ENCODE measurements around the gene ABCA2. TPM values are rescaled to one million over a fixed set of nuclear protein-coding genes. Genes with fewer than 3 reads are reported as not detected.

ABCA2 gene, protein sequence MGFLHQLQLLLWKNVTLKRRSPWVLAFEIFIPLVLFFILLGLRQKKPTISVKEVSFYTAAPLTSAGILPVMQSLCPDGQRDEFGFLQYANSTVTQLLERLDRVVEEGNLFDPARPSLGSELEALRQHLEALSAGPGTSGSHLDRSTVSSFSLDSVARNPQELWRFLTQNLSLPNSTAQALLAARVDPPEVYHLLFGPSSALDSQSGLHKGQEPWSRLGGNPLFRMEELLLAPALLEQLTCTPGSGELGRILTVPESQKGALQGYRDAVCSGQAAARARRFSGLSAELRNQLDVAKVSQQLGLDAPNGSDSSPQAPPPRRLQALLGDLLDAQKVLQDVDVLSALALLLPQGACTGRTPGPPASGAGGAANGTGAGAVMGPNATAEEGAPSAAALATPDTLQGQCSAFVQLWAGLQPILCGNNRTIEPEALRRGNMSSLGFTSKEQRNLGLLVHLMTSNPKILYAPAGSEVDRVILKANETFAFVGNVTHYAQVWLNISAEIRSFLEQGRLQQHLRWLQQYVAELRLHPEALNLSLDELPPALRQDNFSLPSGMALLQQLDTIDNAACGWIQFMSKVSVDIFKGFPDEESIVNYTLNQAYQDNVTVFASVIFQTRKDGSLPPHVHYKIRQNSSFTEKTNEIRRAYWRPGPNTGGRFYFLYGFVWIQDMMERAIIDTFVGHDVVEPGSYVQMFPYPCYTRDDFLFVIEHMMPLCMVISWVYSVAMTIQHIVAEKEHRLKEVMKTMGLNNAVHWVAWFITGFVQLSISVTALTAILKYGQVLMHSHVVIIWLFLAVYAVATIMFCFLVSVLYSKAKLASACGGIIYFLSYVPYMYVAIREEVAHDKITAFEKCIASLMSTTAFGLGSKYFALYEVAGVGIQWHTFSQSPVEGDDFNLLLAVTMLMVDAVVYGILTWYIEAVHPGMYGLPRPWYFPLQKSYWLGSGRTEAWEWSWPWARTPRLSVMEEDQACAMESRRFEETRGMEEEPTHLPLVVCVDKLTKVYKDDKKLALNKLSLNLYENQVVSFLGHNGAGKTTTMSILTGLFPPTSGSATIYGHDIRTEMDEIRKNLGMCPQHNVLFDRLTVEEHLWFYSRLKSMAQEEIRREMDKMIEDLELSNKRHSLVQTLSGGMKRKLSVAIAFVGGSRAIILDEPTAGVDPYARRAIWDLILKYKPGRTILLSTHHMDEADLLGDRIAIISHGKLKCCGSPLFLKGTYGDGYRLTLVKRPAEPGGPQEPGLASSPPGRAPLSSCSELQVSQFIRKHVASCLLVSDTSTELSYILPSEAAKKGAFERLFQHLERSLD (N-terminal part only)
- total RNA-seq = 10 to 100 TPM; 18.2 to 27.6 (median 23.7) TPM

DNA sequence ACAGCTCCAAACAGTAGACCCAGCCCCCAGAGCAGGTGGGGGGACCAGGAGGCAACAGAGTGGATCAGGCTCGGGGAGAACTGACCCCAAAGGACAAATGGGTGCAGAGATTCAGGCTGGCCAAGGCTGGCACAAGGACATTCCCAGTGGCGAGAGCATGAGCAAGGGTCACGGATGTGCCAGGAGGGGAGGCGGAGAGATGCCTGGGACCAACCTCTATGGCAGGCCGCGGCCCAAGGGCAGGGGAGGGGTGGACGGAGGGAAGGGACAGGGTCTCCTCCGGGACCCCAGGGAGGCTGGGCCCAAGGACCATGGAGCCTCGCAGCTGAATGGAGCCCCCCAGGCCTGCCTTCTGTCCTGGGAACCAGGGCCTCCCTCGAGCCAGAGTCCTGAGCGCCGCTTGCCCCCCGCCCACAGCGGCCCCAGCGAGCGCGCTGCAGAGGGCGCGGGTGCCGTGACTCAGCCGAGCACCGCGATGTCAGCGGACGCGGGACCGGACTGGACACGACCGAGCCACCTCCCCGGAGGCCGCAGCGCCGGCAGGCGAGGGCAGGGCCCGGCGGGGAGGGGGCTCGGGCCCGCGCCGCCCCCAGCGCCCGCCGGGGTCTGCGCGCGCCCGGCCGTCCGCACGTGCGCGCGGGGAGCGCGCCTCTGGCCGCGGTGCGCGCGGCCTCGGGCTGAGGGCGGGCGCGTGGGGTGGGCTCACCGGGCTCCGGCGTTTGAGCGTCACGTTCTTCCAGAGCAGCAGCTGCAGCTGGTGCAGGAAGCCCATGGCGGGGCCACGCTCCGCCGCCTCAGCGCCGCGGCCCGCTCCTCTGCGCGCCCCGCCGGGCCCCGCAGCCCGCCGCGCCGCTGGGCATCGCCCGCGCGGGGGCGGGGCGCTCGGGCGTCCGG lies at the start of gene ABCA2:
Gene ABCA2, minus strand, starts transcription at position 869 of the 894 bp plus-strand sequence. Its CDS starts 97 bp downstream, at position 772.
- intact Hi-C loops (cut with DNase I; ENCODE audit: low total_unique reads) = no loop called here
- DNase-seq (ENCODE audit: low spot score in 2 of 2) = no peak
- WGBS, 2 donors = 15 to 40% methylated on average over 9 to 20 of the region's 95 CpGs
- H3K4me3 ChIP-seq (ENCODE audit: low read depth, poor library complexity, severe bottlenecking) = peak within 1 kb of the TSS; percentile 25
- no peak for TF ChIP-seq POLR2A (IDR thresholded peaks at IDR 0.05)
- TF ChIP-seq, protein P1, sequence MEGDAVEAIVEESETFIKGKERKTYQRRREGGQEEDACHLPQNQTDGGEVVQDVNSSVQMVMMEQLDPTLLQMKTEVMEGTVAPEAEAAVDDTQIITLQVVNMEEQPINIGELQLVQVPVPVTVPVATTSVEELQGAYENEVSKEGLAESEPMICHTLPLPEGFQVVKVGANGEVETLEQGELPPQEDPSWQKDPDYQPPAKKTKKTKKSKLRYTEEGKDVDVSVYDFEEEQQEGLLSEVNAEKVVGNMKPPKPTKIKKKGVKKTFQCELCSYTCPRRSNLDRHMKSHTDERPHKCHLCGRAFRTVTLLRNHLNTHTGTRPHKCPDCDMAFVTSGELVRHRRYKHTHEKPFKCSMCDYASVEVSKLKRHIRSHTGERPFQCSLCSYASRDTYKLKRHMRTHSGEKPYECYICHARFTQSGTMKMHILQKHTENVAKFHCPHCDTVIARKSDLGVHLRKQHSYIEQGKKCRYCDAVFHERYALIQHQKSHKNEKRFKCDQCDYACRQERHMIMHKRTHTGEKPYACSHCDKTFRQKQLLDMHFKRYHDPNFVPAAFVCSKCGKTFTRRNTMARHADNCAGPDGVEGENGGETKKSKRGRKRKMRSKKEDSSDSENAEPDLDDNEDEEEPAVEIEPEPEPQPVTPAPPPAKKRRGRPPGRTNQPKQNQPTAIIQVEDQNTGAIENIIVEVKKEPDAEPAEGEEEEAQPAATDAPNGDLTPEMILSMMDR (IDR thresholded peaks at IDR 0.05) = no peak

DNA sequence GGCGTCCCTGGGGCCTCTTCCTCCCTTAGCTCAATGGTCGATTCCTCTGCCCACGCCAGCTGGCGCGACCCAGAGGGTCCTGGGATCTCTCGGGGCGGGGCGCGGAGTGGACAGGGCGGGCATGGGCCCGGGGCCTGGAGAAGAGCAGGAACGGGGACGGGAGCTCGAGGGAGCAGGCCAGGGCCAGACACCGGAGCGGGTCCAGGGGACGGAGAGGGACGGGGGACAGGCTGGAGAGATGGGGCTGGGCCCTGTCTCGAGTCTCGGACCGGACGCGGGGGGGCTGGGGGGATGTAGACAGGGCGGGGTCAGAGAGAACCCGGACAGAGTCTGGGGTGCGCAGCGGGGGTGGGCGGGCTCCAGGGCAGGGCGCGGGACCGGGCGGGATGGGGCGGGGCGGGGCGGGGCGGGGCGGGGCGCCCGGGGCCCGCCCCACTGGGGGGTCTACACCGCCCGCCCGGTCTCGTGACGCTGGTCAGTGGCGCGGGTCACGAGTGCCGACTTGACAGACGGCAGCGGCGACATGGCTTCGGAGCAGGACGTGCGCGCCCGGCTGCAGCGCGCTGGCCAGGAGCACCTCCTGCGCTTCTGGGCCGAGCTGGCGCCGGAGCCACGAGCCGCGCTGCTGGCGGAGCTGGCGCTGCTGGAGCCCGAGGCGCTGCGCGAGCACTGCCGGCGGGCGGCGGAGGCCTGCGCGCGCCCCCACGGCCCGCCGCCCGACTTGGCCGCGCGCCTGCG lies 49.1 kb upstream of the ABCA2 start, which contains the start of gene UAP1L1:
Gene UAP1L1, plus strand, starts transcription at position 508 of the 738 bp plus-strand sequence. Its CDS starts 16 bp downstream, at position 524.
- H3K4me3 ChIP-seq (ENCODE audit: low read depth, poor library complexity, severe bottlenecking) = peak within 1 kb of the TSS; percentile 66
- WGBS, 2 donors = 13 to 26% methylated on average over 10 to 19 of the region's 87 CpGs
- intact Hi-C loops (cut with DNase I; ENCODE audit: low total_unique reads) = no loop called here
- peak; percentile 73 to 95 for DNase-seq (ENCODE audit: low spot score in 2 of 2)
- TF ChIP-seq, protein P1 (IDR thresholded peaks at IDR 0.05) = no peak
- TF ChIP-seq POLR2A (IDR thresholded peaks at IDR 0.05) = no peak

DNA sequence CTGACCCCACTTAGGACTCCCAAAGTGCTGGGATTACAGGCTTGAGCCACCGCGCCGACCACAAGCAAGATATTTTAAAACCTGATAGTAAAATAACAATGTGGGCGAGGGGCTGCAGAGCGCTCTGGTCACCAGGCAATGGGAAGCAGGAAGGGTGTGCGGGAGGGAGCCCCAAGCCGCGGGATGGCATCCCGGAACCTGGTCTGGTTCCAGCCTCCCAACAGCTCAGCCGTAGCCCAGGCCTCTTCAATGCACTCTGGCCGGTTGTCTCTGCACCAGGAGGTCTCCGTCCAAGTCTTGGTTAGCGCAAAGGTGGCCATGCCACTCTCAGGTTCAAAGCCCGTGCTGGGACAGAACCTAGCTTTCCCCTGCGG lies 48.6 kb upstream of the ABCA2 start:
- 73 to 80% methylated on average over 15 of the region's 15 CpGs for WGBS, 2 donors
- DNase-seq (ENCODE audit: low spot score in 2 of 2) = no peak
- intact Hi-C loops (cut with DNase I; ENCODE audit: low total_unique reads) = no loop called here

DNA sequence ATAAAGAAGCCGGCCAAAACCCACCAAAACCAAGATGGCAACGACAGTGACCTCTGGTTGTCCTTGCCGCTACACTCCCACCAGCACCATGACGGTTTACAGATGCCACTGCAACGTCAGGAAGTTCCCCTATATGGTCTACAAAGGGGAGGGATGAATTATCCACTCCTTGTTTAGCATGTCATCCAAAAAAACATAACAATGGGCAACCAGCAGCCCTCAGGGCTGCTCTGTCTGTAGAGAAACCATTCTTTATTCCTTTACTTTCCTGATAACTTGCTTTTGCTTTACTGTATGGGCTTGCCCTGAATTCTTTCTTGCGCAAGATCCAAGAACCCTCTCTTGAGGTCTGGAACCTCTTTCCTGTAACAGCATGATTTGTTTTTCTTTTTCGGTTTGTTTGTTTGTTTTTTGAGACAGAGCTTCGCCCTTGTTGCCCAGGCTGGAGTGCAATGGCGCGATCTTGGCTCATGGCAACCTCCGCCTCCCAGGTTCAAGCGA lies 47.3 kb upstream of the ABCA2 start:
- DNase-seq (ENCODE audit: low spot score in 2 of 2) = no peak
- intact Hi-C loops (cut with DNase I; ENCODE audit: low total_unique reads) = no loop called here
- TF ChIP-seq, protein P1 (IDR thresholded peaks at IDR 0.05) = no peak
- TF ChIP-seq POLR2A (IDR thresholded peaks at IDR 0.05) = no peak
- WGBS, 2 donors = 75 to 77% methylated on average over 12 of the region's 12 CpGs
- no peak overlapping the region for H3K4me3 ChIP-seq (ENCODE audit: low read depth, poor library complexity, severe bottlenecking)

More for the DNA sequence above, 48.6 kb upstream of the ABCA2 start:
- H3K4me3 ChIP-seq (ENCODE audit: low read depth, poor library complexity, severe bottlenecking) = no peak overlapping the region
- TF ChIP-seq POLR2A (IDR thresholded peaks at IDR 0.05) = no peak
- TF ChIP-seq, protein P1 (IDR thresholded peaks at IDR 0.05) = no peak
